Liver (tissue), 3 donors: ENCODE measurements around the gene KRT33B.

ENCODE experiments used
- RAD21 ChIP-seq, 2 donors: IDR thresholded peaks; 2 replicates each; pipeline ENCODE4 v1.6.1; 2016; ENCODE audit warnings: antibody characterized with exemption in 2 of 2, mild to moderate bottlenecking in 2 of 2
- TAF1 ChIP-seq: conservative IDR thresholded peaks from 2 replicates; pipeline ENCODE4 v1.6.1; 2016; ENCODE audit warnings: antibody characterized with exemption, mild to moderate bottlenecking
- TF ChIP-seq, protein P1 (sequence below): fragments of 150-350 bp; IDR thresholded peaks from 2 replicates; pipeline ENCODE4 v1.5.1; 2017; ENCODE audit warnings: improper control_type of control experiment, low read depth, low read length; ENCODE audit not compliant: missing input control
- TF ChIP-seq, protein P2 (sequence below): IDR thresholded peaks from 2 replicates; pipeline ENCODE4 v1.6.1; 2016; ENCODE audit warnings: antibody characterized with exemption
- TF ChIP-seq, protein P3 (sequence below): IDR thresholded peaks from 2 replicates; pipeline ENCODE4 v1.6.1; 2016; ENCODE audit warnings: antibody characterized with exemption, mild to moderate bottlenecking
- donor health status: healthy.
- donor health status: healthy.

DNA sequence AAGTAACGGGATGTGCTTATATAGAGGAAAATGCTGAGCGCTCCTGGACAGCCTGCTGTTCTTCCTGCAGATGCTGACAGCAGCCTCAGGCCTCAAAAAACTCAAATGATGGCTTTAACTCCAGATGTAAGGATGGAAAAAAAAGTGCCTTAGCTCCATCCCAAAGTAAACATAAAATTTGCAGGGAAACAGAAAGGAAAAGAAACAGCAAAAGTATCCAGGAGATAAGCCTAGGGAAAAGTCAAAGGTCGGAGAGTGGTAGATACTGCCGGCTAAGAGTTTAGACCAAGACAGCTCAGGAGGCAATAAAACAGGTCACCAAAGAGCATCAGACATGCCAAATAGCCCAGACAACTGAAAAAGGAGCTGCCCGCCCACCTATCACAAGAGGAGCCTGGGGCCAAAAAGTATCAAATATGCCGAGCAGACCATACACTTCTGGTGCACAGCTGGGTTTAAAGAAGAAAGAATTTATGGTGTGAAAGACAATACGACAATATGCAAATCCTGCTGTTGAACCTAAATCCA is 20.9 kb upstream of the KRT33B start:
- TF ChIP-seq, protein P1, sequence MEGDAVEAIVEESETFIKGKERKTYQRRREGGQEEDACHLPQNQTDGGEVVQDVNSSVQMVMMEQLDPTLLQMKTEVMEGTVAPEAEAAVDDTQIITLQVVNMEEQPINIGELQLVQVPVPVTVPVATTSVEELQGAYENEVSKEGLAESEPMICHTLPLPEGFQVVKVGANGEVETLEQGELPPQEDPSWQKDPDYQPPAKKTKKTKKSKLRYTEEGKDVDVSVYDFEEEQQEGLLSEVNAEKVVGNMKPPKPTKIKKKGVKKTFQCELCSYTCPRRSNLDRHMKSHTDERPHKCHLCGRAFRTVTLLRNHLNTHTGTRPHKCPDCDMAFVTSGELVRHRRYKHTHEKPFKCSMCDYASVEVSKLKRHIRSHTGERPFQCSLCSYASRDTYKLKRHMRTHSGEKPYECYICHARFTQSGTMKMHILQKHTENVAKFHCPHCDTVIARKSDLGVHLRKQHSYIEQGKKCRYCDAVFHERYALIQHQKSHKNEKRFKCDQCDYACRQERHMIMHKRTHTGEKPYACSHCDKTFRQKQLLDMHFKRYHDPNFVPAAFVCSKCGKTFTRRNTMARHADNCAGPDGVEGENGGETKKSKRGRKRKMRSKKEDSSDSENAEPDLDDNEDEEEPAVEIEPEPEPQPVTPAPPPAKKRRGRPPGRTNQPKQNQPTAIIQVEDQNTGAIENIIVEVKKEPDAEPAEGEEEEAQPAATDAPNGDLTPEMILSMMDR, result no peak
- TF ChIP-seq, protein P2, sequence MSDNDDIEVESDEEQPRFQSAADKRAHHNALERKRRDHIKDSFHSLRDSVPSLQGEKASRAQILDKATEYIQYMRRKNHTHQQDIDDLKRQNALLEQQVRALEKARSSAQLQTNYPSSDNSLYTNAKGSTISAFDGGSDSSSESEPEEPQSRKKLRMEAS, result no peak
- TF ChIP-seq TAF1, result no peak
- TF ChIP-seq RAD21 (IDR thresholded peaks at IDR 0.05), result no peak
- TF ChIP-seq, protein P3, sequence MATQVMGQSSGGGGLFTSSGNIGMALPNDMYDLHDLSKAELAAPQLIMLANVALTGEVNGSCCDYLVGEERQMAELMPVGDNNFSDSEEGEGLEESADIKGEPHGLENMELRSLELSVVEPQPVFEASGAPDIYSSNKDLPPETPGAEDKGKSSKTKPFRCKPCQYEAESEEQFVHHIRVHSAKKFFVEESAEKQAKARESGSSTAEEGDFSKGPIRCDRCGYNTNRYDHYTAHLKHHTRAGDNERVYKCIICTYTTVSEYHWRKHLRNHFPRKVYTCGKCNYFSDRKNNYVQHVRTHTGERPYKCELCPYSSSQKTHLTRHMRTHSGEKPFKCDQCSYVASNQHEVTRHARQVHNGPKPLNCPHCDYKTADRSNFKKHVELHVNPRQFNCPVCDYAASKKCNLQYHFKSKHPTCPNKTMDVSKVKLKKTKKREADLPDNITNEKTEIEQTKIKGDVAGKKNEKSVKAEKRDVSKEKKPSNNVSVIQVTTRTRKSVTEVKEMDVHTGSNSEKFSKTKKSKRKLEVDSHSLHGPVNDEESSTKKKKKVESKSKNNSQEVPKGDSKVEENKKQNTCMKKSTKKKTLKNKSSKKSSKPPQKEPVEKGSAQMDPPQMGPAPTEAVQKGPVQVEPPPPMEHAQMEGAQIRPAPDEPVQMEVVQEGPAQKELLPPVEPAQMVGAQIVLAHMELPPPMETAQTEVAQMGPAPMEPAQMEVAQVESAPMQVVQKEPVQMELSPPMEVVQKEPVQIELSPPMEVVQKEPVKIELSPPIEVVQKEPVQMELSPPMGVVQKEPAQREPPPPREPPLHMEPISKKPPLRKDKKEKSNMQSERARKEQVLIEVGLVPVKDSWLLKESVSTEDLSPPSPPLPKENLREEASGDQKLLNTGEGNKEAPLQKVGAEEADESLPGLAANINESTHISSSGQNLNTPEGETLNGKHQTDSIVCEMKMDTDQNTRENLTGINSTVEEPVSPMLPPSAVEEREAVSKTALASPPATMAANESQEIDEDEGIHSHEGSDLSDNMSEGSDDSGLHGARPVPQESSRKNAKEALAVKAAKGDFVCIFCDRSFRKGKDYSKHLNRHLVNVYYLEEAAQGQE, result no peak
